ENCODE results near the gene DNAJB11. TPM values are rescaled to one million over a fixed set of nuclear protein-coding genes. Genes with fewer than 3 reads are reported as not detected.
A peak's percentile ranks its signal among the peaks of the same experiment; 100 is the strongest.
"Not testable (repeated sequence)": the region's sequence is repeated elsewhere in the genome, so short reads cannot be mapped to it uniquely, and the experiment has no call there.

DNAJB11 gene
- total RNA-seq, 1 donor from 2014 or later = 93.5 TPM

GRCh38 chr3:186567072-186567921 is 3.2 kb upstream of the DNAJB11 start, which contains the start of gene TBCCD1:
Gene TBCCD1 (minus strand): TSS chr3:186567339. CDS start chr3:186564329, 3,010 bp downstream.
- peak; percentile 44 for DNase-seq (ENCODE audit: low read depth)
- Histone ChIP-seq H3K27me3 (ENCODE audit: control insufficient read depth, insufficient read depth, low read length) (no peaks in the 10 kb centered on the region), H3K4me3 (ENCODE audit: low read depth, low read length) (peak within 1 kb of the TSS; percentile 85), H3K36me3 (ENCODE audit: control insufficient read depth, insufficient read depth, low read length) (no peaks in the 10 kb centered on the region)
- TF ChIP-seq, protein P1, sequence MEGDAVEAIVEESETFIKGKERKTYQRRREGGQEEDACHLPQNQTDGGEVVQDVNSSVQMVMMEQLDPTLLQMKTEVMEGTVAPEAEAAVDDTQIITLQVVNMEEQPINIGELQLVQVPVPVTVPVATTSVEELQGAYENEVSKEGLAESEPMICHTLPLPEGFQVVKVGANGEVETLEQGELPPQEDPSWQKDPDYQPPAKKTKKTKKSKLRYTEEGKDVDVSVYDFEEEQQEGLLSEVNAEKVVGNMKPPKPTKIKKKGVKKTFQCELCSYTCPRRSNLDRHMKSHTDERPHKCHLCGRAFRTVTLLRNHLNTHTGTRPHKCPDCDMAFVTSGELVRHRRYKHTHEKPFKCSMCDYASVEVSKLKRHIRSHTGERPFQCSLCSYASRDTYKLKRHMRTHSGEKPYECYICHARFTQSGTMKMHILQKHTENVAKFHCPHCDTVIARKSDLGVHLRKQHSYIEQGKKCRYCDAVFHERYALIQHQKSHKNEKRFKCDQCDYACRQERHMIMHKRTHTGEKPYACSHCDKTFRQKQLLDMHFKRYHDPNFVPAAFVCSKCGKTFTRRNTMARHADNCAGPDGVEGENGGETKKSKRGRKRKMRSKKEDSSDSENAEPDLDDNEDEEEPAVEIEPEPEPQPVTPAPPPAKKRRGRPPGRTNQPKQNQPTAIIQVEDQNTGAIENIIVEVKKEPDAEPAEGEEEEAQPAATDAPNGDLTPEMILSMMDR (IDR thresholded peaks at IDR 0.05; ENCODE audit: insufficient read depth, low read length, poor library complexity, severe bottlenecking) = no peak

DNA sequence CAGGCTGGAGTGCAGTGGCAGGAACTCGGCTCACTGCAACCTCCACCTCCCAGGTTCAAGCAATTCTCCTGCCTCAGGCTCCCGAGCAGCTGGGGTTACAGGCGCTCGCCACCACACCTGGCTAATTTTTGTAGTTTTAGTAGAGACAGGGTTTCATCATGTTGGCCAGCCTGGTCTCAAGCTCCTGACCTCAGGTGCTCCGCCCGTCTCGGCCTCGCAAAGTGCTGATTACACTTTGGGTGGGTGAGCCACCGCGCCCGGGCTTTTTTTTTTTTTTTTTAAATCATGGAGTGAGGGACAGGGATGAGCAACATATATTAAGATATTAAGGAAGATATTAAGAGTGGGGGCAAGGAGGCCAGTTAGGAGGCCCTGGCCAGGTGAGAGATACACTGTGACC is 1.2 kb upstream of the DNAJB11 start:
- not testable (repeated sequence) for H3K27me3 ChIP-seq (ENCODE audit: control insufficient read depth, insufficient read depth, low read length); H3K36me3 ChIP-seq (ENCODE audit: control insufficient read depth, insufficient read depth, low read length); DNase-seq (ENCODE audit: low read depth)
- H3K4me3 ChIP-seq (ENCODE audit: low read depth, low read length) = peak overlapping the region; percentile 61

DNA sequence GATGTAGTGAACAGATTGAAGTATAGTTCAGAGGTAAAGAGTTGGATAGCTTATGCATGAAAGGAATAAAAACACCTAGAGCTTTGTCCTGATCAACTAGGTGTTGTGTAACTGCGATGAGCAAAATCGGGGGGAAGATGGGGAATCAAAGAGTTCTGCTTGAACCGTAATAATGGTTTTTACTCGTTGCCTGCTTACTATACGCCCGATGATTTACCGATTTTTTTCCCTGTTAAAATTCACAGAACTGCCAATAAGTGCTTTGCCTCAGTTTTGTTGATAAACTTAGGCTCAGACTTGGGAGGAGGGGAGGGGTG is 783 bp upstream of the DNAJB11 start:
- no peaks in the 10 kb centered on the region for H3K27me3 ChIP-seq (ENCODE audit: control insufficient read depth, insufficient read depth, low read length)
- H3K36me3 ChIP-seq (ENCODE audit: control insufficient read depth, insufficient read depth, low read length) = no peaks in the 10 kb centered on the region
- no peak for DNase-seq (ENCODE audit: low read depth)
- H3K4me3 ChIP-seq (ENCODE audit: low read depth, low read length) = peak overlapping the region; percentile 61
- TF ChIP-seq, protein P1 (IDR thresholded peaks at IDR 0.05; ENCODE audit: insufficient read depth, low read length, poor library complexity, severe bottlenecking) = no peak

GRCh38 chr3:186570941-186571643 is 572 bp downstream of the DNAJB11 start:
- TF ChIP-seq, protein P1 (IDR thresholded peaks at IDR 0.05; ENCODE audit: insufficient read depth, low read length, poor library complexity, severe bottlenecking) = no peak
- H3K36me3 ChIP-seq (ENCODE audit: control insufficient read depth, insufficient read depth, low read length) = no peaks in the 10 kb centered on the region

DNA sequence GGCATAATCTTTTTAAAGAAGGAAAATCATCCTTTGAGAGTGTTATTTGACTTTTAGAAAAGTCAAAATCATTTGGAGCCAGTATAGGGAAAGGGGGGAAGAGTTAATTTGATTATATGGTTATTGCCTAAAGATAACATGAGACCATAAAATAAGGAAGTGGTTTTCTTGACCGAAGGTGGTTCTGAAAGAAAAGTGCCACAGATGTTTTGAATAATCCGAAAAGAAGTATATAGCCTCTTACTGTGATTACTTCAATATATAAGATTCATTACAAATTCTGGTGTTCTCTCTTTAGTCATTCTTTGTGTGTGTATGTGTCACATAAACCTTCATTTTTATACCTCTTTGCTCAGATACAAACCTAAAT is 1.1 kb downstream of the DNAJB11 start:
- no peak for DNase-seq (ENCODE audit: low read depth)
- TF ChIP-seq, protein P1 (IDR thresholded peaks at IDR 0.05; ENCODE audit: insufficient read depth, low read length, poor library complexity, severe bottlenecking) = no peak
- H3K36me3 ChIP-seq (ENCODE audit: control insufficient read depth, insufficient read depth, low read length) = no peaks in the 10 kb centered on the region
- no peaks in the 10 kb centered on the region for H3K27me3 ChIP-seq (ENCODE audit: control insufficient read depth, insufficient read depth, low read length)
- peak overlapping the region; percentile 97 for H3K4me3 ChIP-seq (ENCODE audit: low read depth, low read length)

More at GRCh38 chr3:186570941-186571643, 572 bp downstream of the DNAJB11 start:
- H3K4me3 ChIP-seq (ENCODE audit: low read depth, low read length) = peak overlapping the region; percentile 97
- DNase-seq (ENCODE audit: low read depth) = no peak
- H3K27me3 ChIP-seq (ENCODE audit: control insufficient read depth, insufficient read depth, low read length) = no peaks in the 10 kb centered on the region

DNA sequence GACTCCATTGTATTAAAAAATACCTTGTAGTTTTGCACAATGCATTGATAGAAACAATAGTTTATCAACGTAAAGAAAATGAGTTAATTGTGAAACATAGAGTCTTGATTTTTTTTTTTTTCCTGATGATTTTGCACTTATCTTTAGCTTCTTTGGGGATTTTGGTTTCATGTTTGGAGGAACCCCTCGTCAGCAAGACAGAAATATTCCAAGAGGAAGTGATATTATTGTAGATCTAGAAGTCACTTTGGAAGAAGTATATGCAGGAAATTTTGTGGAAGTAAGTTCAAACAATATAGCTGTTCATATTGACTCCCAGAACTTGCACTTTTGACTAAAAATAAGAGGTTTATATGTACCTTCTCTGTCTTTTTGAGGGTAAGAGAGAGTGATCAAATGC is 7.0 kb downstream of the DNAJB11 start:
- DNase-seq (ENCODE audit: low read depth) = no peak
- Histone ChIP-seq H3K27me3 (ENCODE audit: control insufficient read depth, insufficient read depth, low read length) (no peaks in the 10 kb centered on the region), H3K4me3 (ENCODE audit: low read depth, low read length) (no peak overlapping the region), H3K36me3 (ENCODE audit: control insufficient read depth, insufficient read depth, low read length) (no peaks in the 10 kb centered on the region)
- TF ChIP-seq, protein P1 (IDR thresholded peaks at IDR 0.05; ENCODE audit: insufficient read depth, low read length, poor library complexity, severe bottlenecking) = no peak

Data from kidney epithelial cell (primary cell).